H1 (cell line): Measurements from ENCODE around the gene APBA2. TPM values are rescaled to one million over a fixed set of nuclear protein-coding genes. Genes with fewer than 3 reads are reported as not detected.
A peak's percentile ranks its signal among the peaks of the same experiment; 100 is the strongest.

Experiments
- CTCF ChIA-PET: fragments of 300-600 bp; sonication (Branson Sonifier 250); formaldehyde crosslinking; loops from one replicate; lab custom pipeline; 2021; ENCODE audit not compliant: partially characterized antibody; lab: Charles Lee
- POLR2A ChIA-PET: fragments of 300-600 bp; sonication (Branson Sonifier 250); formaldehyde crosslinking; loops from one replicate; lab custom pipeline; 2021; ENCODE audit warnings: inconsistent platforms; ENCODE audit not compliant: partially characterized antibody; lab: Charles Lee
- DNase-seq, 2 experiments: peaks; one replicate each; pipeline versions ENCODE4 v3.0.0 to v3.0.0-alpha.2; 2010 to 2022; ENCODE audit warnings: low spot score in 2 of 2, low read depth in 1 of 2, mixed read lengths in 1 of 2
- FAIRE-seq: peaks from 2 replicates; lab custom pipeline; 2011; peaks lifted over from hg19 to GRCh38; lab: Jason Lieb, UNC
- H2AFZ ChIP-seq: 2 replicates; pipeline ENCODE4 v1.8.1; 2012; ENCODE audit warnings: low read length, inconsistent platforms
- H2AK5ac ChIP-seq: 2 replicates; pipeline ENCODE4 v1.6.1; 2013; ENCODE audit warnings: low read depth, low read length
- H2BK120ac ChIP-seq: replicated peaks from 2 replicates; pipeline ENCODE3; 2013; ENCODE audit warnings: low read depth, low read length, inconsistent platforms
- H2BK12ac ChIP-seq: 2 replicates; pipeline ENCODE4 v1.6.1; 2013; ENCODE audit warnings: low read depth, low read length
- H2BK15ac ChIP-seq: 2 replicates; pipeline ENCODE4 v1.6.1; 2013; ENCODE audit warnings: low read length
- H2BK20ac ChIP-seq: 2 replicates; pipeline ENCODE4 v1.6.1; 2013; ENCODE audit warnings: low read length
- H2BK5ac ChIP-seq: 2 replicates; pipeline ENCODE4 v1.6.1; 2013; ENCODE audit warnings: low read depth, low read length
- H3K14ac ChIP-seq: 2 replicates; pipeline ENCODE4 v1.6.1; 2013; ENCODE audit warnings: inconsistent platforms; ENCODE audit not compliant: insufficient read length
- H3K18ac ChIP-seq: 2 replicates; pipeline ENCODE4 v1.6.1; 2013; ENCODE audit warnings: low read length; ENCODE audit errors: extremely low read depth
- H3K23ac ChIP-seq: 2 replicates; pipeline ENCODE4 v1.6.1; 2013; ENCODE audit warnings: inconsistent platforms; ENCODE audit not compliant: insufficient read length
- H3K23me2 ChIP-seq: 2 replicates; pipeline ENCODE4 v1.6.1; 2013; ENCODE audit warnings: low read depth, low read length
- H3K27ac ChIP-seq: 2 replicates; pipeline ENCODE4 v1.6.1; 2011; ENCODE audit warnings: low read depth, low read length, inconsistent platforms
- H3K27me3 ChIP-seq, 4 experiments: replicated peaks in 1 of 4; 1 replicate in 1 of 4; 2 replicates in 3 of 4; pipeline versions ENCODE4 v1.6.1 to v1.8.1; 2011 to 2013; ENCODE audit warnings: low read length in 3 of 4, mild to moderate bottlenecking in 3 of 4, inconsistent platforms in 2 of 4, mixed read lengths in 2 of 4, moderate library complexity in 1 of 4; ENCODE audit not compliant: control insufficient read depth in 3 of 4, insufficient read depth in 3 of 4; ENCODE audit errors: extremely low read depth in 1 of 4
- H3K36me3 ChIP-seq, 4 experiments: 2 replicates each; pipeline versions ENCODE4 v1.6.1 to v1.8.1; 2011 to 2013; ENCODE audit warnings: mild to moderate bottlenecking in 4 of 4, low read length in 3 of 4, moderate library complexity in 2 of 4, control low read depth in 1 of 4, inconsistent platforms in 1 of 4; ENCODE audit not compliant: insufficient read depth in 4 of 4, control insufficient read depth in 2 of 4
- H3K4ac ChIP-seq: replicated peaks from 2 replicates; pipeline ENCODE3; 2013; ENCODE audit warnings: low read length, low read depth, mixed read lengths, inconsistent platforms; ENCODE audit not compliant: insufficient read length
- H3K4me1 ChIP-seq, 4 experiments: replicated peaks in 1 of 4; 1 replicate in 1 of 4; 2 replicates in 3 of 4; pipeline versions ENCODE4 v1.6.1 to v1.8.1; 2011 to 2013; ENCODE audit warnings: low read length in 3 of 4, inconsistent platforms in 2 of 4, mixed read lengths in 1 of 4; ENCODE audit not compliant: insufficient read depth in 4 of 4, control insufficient read depth in 3 of 4
- H3K4me2 ChIP-seq, 2 experiments: 2 replicates each; pipeline versions ENCODE4 v1.6.1 to v1.8.1; 2011 to 2013; ENCODE audit warnings: low read depth in 2 of 2, low read length in 2 of 2, control low read depth in 1 of 2, inconsistent platforms in 1 of 2, mild to moderate bottlenecking in 1 of 2; ENCODE audit not compliant: insufficient read depth in 1 of 2
- H3K4me3 ChIP-seq, 4 experiments: fragments of 200-600, 300-600 bp in 1 of 4; sonication (generic), shearing (Covaris generic), sonication (Bioruptor Twin) in 1 of 4; 2 replicates each; pipeline versions ENCODE4 v1.5.1 to v1.8.1; 2011 to 2016; ENCODE audit warnings: low read length in 4 of 4, low read depth in 3 of 4, control low read depth in 2 of 4, inconsistent platforms in 2 of 4, mild to moderate bottlenecking in 2 of 4, mixed read lengths in 1 of 4, moderate library complexity in 1 of 4; ENCODE audit not compliant: insufficient read depth in 2 of 4; ENCODE audit errors: extremely low read depth in 1 of 4
- H3K56ac ChIP-seq: replicated peaks from 2 replicates; pipeline ENCODE3; 2013; ENCODE audit warnings: low read depth, mild to moderate bottlenecking, mixed read lengths, low read length, inconsistent platforms; ENCODE audit not compliant: insufficient read length
- H3K79me1 ChIP-seq: 2 replicates; pipeline ENCODE4 v1.6.1; 2013; ENCODE audit warnings: low read depth, low read length, control low read depth
- H3K79me2 ChIP-seq, 2 experiments: 2 replicates each; pipeline versions ENCODE4 v1.6.1 to v1.8.1; 2012 to 2013; ENCODE audit warnings: low read length in 2 of 2, mild to moderate bottlenecking in 2 of 2, inconsistent platforms in 1 of 2; ENCODE audit not compliant: insufficient read depth in 2 of 2, control insufficient read depth in 1 of 2
- H3K9ac ChIP-seq, 4 experiments: replicated peaks in 1 of 4; 1 replicate in 1 of 4; 2 replicates in 3 of 4; pipeline versions ENCODE4 v1.6.1 to v1.8.1; 2011 to 2013; ENCODE audit warnings: low read depth in 3 of 4, low read length in 3 of 4, control low read depth in 2 of 4, mild to moderate bottlenecking in 2 of 4, moderate library complexity in 2 of 4, inconsistent platforms in 1 of 4; ENCODE audit errors: extremely low read depth in 1 of 4
- H3K9me3 ChIP-seq, 2 experiments: 2 replicates each; pipeline versions ENCODE4 v1.6.1 to v1.8.1; 2012 to 2013; ENCODE audit warnings: mild to moderate bottlenecking in 2 of 2, moderate library complexity in 2 of 2, control low read depth in 1 of 2, inconsistent platforms in 1 of 2, low read depth in 1 of 2, low read length in 1 of 2, mixed read lengths in 1 of 2; ENCODE audit not compliant: insufficient read depth in 2 of 2
- H4K20me1 ChIP-seq, 2 experiments: replicated peaks in 1 of 2; 2 replicates each; pipeline versions ENCODE3 to v1.8.1; 2011 to 2013; ENCODE audit warnings: inconsistent platforms in 2 of 2, low read length in 2 of 2, mild to moderate bottlenecking in 1 of 2; ENCODE audit not compliant: insufficient read depth in 2 of 2, control insufficient read depth in 1 of 2
- H4K5ac ChIP-seq: 2 replicates; pipeline ENCODE4 v1.6.1; 2013; ENCODE audit warnings: low read length, low read depth, mixed read lengths, inconsistent platforms; ENCODE audit not compliant: insufficient read length
- H4K8ac ChIP-seq: 2 replicates; pipeline ENCODE4 v1.8.0; 2013; ENCODE audit warnings: mild to moderate bottlenecking, moderate library complexity, low read length, inconsistent platforms; ENCODE audit not compliant: insufficient read depth; ENCODE audit errors: extremely low read depth
- H4K91ac ChIP-seq: replicated peaks from 2 replicates; pipeline ENCODE3; 2013; ENCODE audit warnings: low read length, mixed read lengths, inconsistent platforms; ENCODE audit not compliant: insufficient read length
- ATF2 ChIP-seq: IDR thresholded peaks from 2 replicates; pipeline ENCODE4 v1.6.1; 2012; ENCODE audit warnings: low read length, inconsistent platforms
- CREB1 ChIP-seq: IDR thresholded peaks from 2 replicates; pipeline ENCODE4 v1.6.1; 2012; ENCODE audit warnings: inconsistent platforms
- MAFK ChIP-seq: IDR thresholded peaks from 2 replicates; pipeline ENCODE4 v1.6.1; 2012; ENCODE audit warnings: low read depth, mild to moderate bottlenecking, improper control_type of control experiment, low read length
- RBBP5 ChIP-seq: IDR thresholded peaks from 2 replicates; pipeline ENCODE4 v1.7.1; 2012; ENCODE audit warnings: low read depth, mild to moderate bottlenecking, inconsistent platforms, low read length, moderate library complexity, borderline replicate concordance
- RNF2 ChIP-seq: fragments of 200-900, 300-1000 bp; sonication (generic); IDR thresholded peaks from 2 replicates; pipeline ENCODE4 v1.7.1; 2016; ENCODE audit warnings: borderline replicate concordance, low read depth, mild to moderate bottlenecking, antibody characterized with exemption, low read length; ENCODE audit not compliant: poor library complexity, severe bottlenecking; ENCODE audit errors: missing control alignments
- SUZ12 ChIP-seq: fragments of 200-600 bp; sonication (generic); IDR thresholded peaks from 2 replicates; pipeline ENCODE4 v1.6.1; 2012; ENCODE audit warnings: mild to moderate bottlenecking, inconsistent platforms, low read length, moderate library complexity, mixed read lengths
- TAF7 ChIP-seq: optimal IDR thresholded peaks from 2 replicates; pipeline ENCODE3; 2011; ENCODE audit warnings: low read depth, mild to moderate bottlenecking, inconsistent platforms, low read length, moderate library complexity, borderline replicate concordance
- YY1 ChIP-seq: IDR thresholded peaks from 2 replicates; pipeline ENCODE4 v1.6.1; 2011; ENCODE audit warnings: low read depth, mild to moderate bottlenecking, low read length
- WGBS, 2 experiments: shearing (Covaris generic) in 1 of 2; methylation state at CpG; one replicate each; pipeline versions ENCODE4 v1.1.6 to v1.1.7; 2013 to 2015; ENCODE audit warnings: low lambda C conversion rate in 2 of 2, mixed read lengths in 2 of 2, inconsistent platforms in 1 of 2, low coverage in 1 of 2, missing lambda C conversion rate in 1 of 2; ENCODE audit not compliant: insufficient replicate concordance in 2 of 2, insufficient coverage in 1 of 2, insufficient read length in 1 of 2; ENCODE audit errors: extremely low coverage in 1 of 2, missing lambda C conversion rate in 1 of 2; 5-methylcytosine and 5-hydroxymethylcytosine counted together
- polyA plus RNA-seq, 7 experiments: library from polyadenylated mRNA; depleted of rRNA in 3 of 7; stranded (reverse) in 5 of 7; unstranded in 2 of 7; fragments of >200 nt in 5 of 7; fragments of 200-250 nt in 2 of 7; gene quantifications; 1 replicate in 5 of 7; 2 replicates in 1 of 7; 4 replicates in 1 of 7; pipeline versions ENCODE4 v1.2.1 to v1.2.3, GENCODE V29; 2011 to 2013; ENCODE audit warnings: missing spikeins in 2 of 7, mixed read lengths in 2 of 7
- total RNA-seq: library from RNA; stranded (reverse); fragmentation: NEBNext Ultra II Directional; extraction: Animal tissue kit (Norgen Biotek cat#: 25700); gene quantifications from 2 replicates; pipeline ENCODE4 v1.2.1, GENCODE V29; 2021

APBA2 gene
- total and polyA plus RNA-seq, 2 of the 8 experiments (the other 6 are each of a cell fraction or from before 2014, with no cell fraction given), result 15.5 to 19.0 TPM

- Histone ChIP-seq H4K5ac (no peak overlapping the region), H3K4ac (no peak overlapping the region), H2BK12ac (0 out of 2 replicates have a peak overlapping the region, but pooled peaks have one; percentile 30), H4K91ac (no peak overlapping the region), H3K14ac (no peak overlapping the region), H3K79me2 (no peaks in the 10 kb centered on the region), H3K23me2 (no peaks in the 10 kb centered on the region; the same call in 1 of the 2 replicates), H3K27ac (no peak overlapping the region), H3K27me3 (no peaks in the 10 kb centered on the region), H3K18ac (no peak overlapping the region), H3K9ac (no peak overlapping the region), H2AK5ac (no peak overlapping the region), H2BK15ac (no peak overlapping the region; the same call in 1 of the 2 replicates), H4K8ac (no peak overlapping the region), H3K4me1 (peaks cover 7 to 18% (median 13%) of the 10 kb centered on the region in 4 experiments; a peak in 5 of 7 replicates), H3K56ac (no peak overlapping the region), H3K4me3 (no peak overlapping the region), H3K9me3 (peaks cover 0 to 2% of the 10 kb centered on the region in 2 experiments; a peak in 1 of 4 replicates), H3K23ac (no peak overlapping the region), H4K20me1 (no peaks in the 10 kb centered on the region), H3K79me1 (no peaks in the 10 kb centered on the region), H2BK20ac (no peak overlapping the region), H2AFZ (no peak overlapping the region), H3K36me3 (no peaks in the 10 kb centered on the region), H2BK5ac (no peak overlapping the region), H2BK120ac (no peak overlapping the region), H3K4me2 (no peak overlapping the region)
- FAIRE-seq, result no peak
- CTCF ChIA-PET, result interaction anchor here (1.0 kb wide), 1 partner anchor 49 kb away, joined by 3 read pairs; no protein-coding TSS in a partner anchor
- no peak for DNase-seq
- POLR2A ChIA-PET, result no interaction called here
- WGBS, 2 experiments, result 93% methylated on average over 8 of the region's 8 CpGs; no CpG with 5 or more reads in 1 of the 2 experiments
- TF ChIP-seq TAF7 (no peak), CREB1 (no peak), ATF2 (no peak), RNF2 (no peak), SUZ12 (no peak), MAFK (no peak), RBBP5 (no peak), YY1 (no peak)
These were observed 167.2 kb downstream of the APBA2 start for GRCh38 chr15:29053006-29053405.
